ENCODE results near the gene GLS.

DNA sequence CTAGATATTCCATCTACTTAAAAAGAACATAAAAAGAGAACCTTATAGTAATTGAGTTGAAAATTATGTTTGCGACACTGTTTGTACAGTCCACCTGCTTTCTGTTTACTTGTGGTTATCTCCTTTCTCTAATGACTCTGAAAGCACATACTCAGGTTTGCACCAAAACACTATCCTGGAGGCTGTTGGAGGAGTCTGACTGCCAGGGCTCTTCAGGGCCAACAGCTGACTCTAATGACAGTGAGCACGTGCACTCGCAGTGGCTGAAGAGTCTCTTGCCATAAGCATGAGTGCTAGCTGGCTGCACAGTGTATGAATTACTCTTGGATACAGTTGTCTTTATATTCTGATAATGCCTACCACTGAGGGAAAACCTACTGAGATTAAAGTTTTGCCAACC lies 16.7 kb upstream of the GLS start:
- TF ChIP-seq, protein P1, sequence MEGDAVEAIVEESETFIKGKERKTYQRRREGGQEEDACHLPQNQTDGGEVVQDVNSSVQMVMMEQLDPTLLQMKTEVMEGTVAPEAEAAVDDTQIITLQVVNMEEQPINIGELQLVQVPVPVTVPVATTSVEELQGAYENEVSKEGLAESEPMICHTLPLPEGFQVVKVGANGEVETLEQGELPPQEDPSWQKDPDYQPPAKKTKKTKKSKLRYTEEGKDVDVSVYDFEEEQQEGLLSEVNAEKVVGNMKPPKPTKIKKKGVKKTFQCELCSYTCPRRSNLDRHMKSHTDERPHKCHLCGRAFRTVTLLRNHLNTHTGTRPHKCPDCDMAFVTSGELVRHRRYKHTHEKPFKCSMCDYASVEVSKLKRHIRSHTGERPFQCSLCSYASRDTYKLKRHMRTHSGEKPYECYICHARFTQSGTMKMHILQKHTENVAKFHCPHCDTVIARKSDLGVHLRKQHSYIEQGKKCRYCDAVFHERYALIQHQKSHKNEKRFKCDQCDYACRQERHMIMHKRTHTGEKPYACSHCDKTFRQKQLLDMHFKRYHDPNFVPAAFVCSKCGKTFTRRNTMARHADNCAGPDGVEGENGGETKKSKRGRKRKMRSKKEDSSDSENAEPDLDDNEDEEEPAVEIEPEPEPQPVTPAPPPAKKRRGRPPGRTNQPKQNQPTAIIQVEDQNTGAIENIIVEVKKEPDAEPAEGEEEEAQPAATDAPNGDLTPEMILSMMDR (IDR thresholded peaks at IDR 0.05; ENCODE audit: low read depth, low read length) = no peak
- TF ChIP-seq EZH2phosphoT487 (IDR thresholded peaks at IDR 0.05; ENCODE audit: low read depth) = no peak
